Naive B cell (primary cell): ENCODE measurements around the gene NHSL2. TPM values are rescaled to one million over a fixed set of nuclear protein-coding genes. Genes with fewer than 3 reads are reported as not detected.
A peak's percentile ranks its signal among the peaks of the same experiment; 100 is the strongest.
"Not testable (repeated sequence)": the region's sequence is repeated elsewhere in the genome, so short reads cannot be mapped to it uniquely, and the experiment has no call there.

Source experiments
- ATAC-seq, 2 donors: fragments of 150-1000 bp; cut with Tn5 transposase; 2 replicates each; pipeline ENCODE4 v1.10.0; 2021; ENCODE audit warnings: low read depth in 2 of 2, mild to moderate bottlenecking in 2 of 2, moderate library complexity in 2 of 2
- DNase-seq: peaks from one replicate; pipeline ENCODE4 v3.0.0; 2022
- H3K27ac Mint-ChIP-seq, 6 donors: one replicate each; pipeline ENCODE4 v1.8.0; 2020 to 2022; ENCODE audit warnings: mild to moderate bottlenecking in 6 of 6, mixed read lengths in 6 of 6, moderate library complexity in 5 of 6, inconsistent platforms in 2 of 6
- H3K27me3 Mint-ChIP-seq, 3 donors: one replicate each; pipeline ENCODE4 v1.8.0; 2021 to 2022; ENCODE audit warnings: mixed read lengths in 3 of 3, mild to moderate bottlenecking in 1 of 3
- H3K36me3 Mint-ChIP-seq, 2 donors: one replicate each; pipeline ENCODE4 v1.8.0; 2020 to 2022; ENCODE audit warnings: mixed read lengths in 2 of 2, inconsistent platforms in 1 of 2, mild to moderate bottlenecking in 1 of 2
- H3K4me1 Mint-ChIP-seq, 3 donors: one replicate each; pipeline ENCODE4 v1.8.0; 2020 to 2022; ENCODE audit warnings: mixed read lengths in 3 of 3, inconsistent platforms in 1 of 3, mild to moderate bottlenecking in 1 of 3, moderate library complexity in 1 of 3
- H3K4me3 Mint-ChIP-seq, 8 donors: one replicate each; pipeline ENCODE4 v1.8.0; 2020 to 2022; ENCODE audit warnings: mild to moderate bottlenecking in 8 of 8, mixed read lengths in 8 of 8, moderate library complexity in 8 of 8, inconsistent platforms in 2 of 8
- H3K9me3 Mint-ChIP-seq, 7 donors: one replicate each; pipeline ENCODE4 v1.8.0; 2020 to 2022; ENCODE audit warnings: mixed read lengths in 7 of 7, mild to moderate bottlenecking in 5 of 7, inconsistent platforms in 2 of 7, moderate library complexity in 1 of 7
- polyA plus RNA-seq, 6 donors: library from polyadenylated mRNA; unstranded; fragments of 300-500 nt; fragmentation: Illumina TruSeq; gene quantifications; one replicate each; pipeline ENCODE4 v1.2.3, GENCODE V29; 2021; ENCODE audit warnings: low read depth in 6 of 6

NHSL2 gene
- polyA plus RNA-seq, 6 donors from 2014 or later, result 0.25 to 0.48 (median 0.30) TPM; not detected in 2

DNA sequence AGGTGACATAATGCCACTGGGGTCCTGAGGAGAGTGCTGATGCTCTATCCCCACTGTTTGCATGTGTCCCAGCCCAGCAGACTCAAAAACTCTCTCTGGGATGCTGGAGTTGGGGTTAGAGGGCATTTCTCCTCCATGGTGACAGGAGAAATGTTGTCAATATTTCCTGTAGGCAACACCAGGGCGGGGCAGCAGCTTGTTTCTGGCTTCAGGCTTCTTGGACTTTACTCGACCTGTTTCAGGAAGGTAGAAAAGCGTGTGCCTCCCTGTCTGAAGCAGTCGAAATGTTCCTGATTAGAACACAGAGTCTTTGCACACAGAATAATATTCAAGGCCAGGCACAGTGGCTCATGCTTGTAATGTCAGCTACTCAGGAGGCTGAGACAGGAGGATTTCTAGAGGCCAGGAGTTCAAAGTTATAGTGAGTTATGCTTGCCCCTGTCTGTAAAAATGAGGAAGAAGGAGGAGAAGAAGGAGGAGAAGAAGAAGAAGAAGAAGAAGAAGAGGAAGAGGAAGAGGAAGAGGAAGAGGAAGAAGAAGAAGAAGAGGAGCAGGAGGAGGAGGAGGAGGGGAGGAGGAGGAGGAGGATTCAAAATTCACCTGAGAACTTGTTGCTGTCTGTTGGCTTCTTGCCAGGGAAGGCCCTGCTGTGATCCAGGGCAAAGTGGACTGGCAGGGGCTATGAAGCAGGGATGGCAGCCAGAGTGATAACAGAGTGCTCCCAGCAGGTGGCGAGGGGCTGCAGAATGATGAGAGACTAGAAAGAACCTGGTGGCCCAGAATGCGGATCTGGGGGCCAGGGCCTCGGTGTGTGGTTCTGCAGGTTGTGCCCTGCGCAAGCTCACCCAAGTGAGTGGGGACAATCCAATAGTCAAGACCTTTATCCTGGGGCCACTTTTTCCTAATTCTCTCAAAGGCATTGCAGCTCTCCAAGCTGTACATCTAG lies 138.1 kb downstream of the NHSL2 start:
- no peak for ATAC-seq
- peaks cover 0 to 4% (median 3%) of the 10 kb centered on the region in 3 donors for H3K4me1 Mint-ChIP-seq
- no peaks in the 10 kb centered on the region for H3K36me3 Mint-ChIP-seq
- no peak for DNase-seq
- peaks cover 7 to 32% (median 10%) of the 10 kb centered on the region in 3 donors for H3K27me3 Mint-ChIP-seq
- peaks cover 0 to 10% (median 2%) of the 10 kb centered on the region in 7 donors for H3K9me3 Mint-ChIP-seq
- peak overlapping the region in 2 of 6 donors; percentile 60 to 92 for H3K27ac Mint-ChIP-seq
- no peak overlapping the region for H3K4me3 Mint-ChIP-seq

DNA sequence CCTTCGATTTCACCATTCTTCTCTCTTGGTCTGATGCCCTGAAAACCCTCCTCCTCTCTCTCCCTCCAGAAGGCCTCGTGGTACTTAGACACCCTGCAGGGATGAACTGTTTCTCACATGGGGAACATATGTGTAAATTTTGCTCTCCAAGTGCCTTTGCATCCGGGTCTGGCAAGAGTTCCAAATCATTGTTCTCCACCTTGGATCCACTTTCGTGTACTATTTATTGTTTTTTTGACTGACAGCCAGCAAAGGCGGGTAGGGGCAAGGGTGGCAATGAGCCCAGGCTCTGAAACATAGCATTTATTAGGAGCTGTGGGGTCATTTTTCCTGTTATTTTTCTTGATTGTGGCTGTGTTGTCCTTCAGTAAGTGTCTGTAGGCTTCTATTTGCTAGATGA lies 139.4 kb downstream of the NHSL2 start:
- ATAC-seq, result no peak
- Mint-ChIP-seq H3K36me3 (no peaks in the 10 kb centered on the region), H3K4me1 (peaks cover 0 to 4% (median 3%) of the 10 kb centered on the region in 3 donors), H3K4me3 (peak overlapping the region in 1 of 8 donors; percentile 40), H3K27ac (peak overlapping the region in 1 of 6 donors; percentile 81), H3K9me3 (peaks cover 0 to 10% (median 2%) of the 10 kb centered on the region in 7 donors), H3K27me3 (peaks cover 7 to 39% (median 15%) of the 10 kb centered on the region in 3 donors)
- DNase-seq, result no peak

DNA sequence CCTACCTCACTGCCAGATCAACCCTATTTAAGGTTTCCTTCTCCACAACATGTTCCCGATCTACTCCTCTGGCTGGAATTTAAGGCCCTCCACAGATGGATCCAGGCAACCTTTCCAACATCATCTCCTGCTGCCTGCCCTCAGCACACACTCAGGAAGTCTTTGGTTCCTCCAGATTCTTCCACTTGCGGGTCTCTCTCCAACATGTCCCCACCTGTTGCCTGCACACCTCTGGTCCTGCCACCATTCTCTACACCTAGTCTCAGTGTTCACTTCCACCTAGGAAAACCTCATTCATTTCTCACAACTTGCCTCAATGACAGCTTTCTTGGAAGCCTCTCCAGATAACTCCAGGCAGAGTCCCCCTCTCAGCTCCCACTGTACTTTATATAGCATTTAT lies 140.9 kb downstream of the NHSL2 start:
- ATAC-seq (no peak), DNase-seq (no peak)
- peaks cover 0 to 10% (median 2%) of the 10 kb centered on the region in 7 donors for H3K9me3 Mint-ChIP-seq
- H3K4me3 Mint-ChIP-seq, result no peak overlapping the region
- H3K27me3 Mint-ChIP-seq, result peaks cover 7 to 37% (median 15%) of the 10 kb centered on the region in 3 donors
- H3K36me3 Mint-ChIP-seq, result no peaks in the 10 kb centered on the region
- no peak overlapping the region for H3K27ac Mint-ChIP-seq
- peaks cover 0 to 4% (median 3%) of the 10 kb centered on the region in 3 donors for H3K4me1 Mint-ChIP-seq

DNA sequence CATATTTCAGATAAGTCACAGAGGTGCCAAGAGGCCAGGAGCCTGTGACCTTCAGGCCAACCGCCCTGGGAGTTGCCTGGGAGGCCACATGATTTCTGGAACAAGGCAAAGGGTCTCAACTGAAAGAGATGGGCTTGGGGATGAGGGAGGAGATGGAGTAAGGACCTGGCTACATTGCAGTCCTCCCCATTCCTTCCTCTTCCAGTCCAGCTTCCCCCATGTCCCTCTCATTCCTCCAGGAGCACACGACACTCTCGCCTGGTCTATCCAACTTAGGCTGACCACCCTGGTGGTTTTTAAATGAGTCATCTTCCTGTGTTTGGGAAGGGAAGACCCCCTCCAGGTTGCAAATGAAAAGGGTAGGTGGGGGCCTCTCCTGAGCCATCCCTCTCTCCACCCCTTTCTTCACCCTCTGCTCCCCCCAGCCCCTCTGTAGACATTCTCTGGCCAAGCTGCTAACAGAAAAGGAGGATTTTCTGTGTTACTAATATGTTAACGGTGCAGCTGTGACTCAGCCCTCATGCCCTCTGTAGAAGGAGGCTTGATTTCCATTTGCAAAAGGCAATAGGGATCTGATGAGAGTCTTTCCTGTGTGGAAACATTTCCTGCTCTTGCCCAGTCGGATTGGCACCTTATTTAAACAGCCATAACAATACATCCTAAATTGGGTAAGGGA lies 141.9 kb downstream of the NHSL2 start:
- no peak for DNase-seq
- Mint-ChIP-seq H3K4me3 (no peak overlapping the region), H3K27me3 (peaks cover 10 to 46% (median 15%) of the 10 kb centered on the region in 3 donors), H3K9me3 (peaks cover 0 to 10% (median 2%) of the 10 kb centered on the region in 7 donors), H3K27ac (no peak overlapping the region), H3K36me3 (no peaks in the 10 kb centered on the region), H3K4me1 (peaks cover 0 to 4% (median 3%) of the 10 kb centered on the region in 3 donors)
- no peak for ATAC-seq

DNA sequence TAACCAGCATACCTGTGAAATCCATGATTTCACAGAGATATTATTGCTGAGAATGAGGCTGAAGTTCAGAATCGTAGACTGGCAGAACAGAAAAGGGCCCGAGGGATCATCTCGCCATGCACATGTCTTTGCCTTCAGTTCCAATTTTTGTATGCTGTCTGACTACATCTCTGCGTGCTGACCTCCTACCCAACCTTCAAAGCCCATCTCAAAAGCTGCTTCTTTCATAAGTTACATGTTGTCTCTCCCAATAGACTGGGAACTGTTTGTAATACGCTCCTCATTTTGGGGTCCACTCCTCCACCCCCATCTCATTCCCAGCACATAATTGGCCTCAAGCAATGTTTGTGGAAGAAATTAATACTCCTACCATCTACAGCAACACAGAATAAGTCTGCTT lies 142.9 kb downstream of the NHSL2 start:
- H3K27me3 Mint-ChIP-seq, result peaks cover 11 to 48% (median 15%) of the 10 kb centered on the region in 3 donors
- no peak for ATAC-seq
- peaks cover 0 to 4% (median 3%) of the 10 kb centered on the region in 3 donors for H3K4me1 Mint-ChIP-seq
- H3K9me3 Mint-ChIP-seq, result peaks cover 0 to 10% (median 2%) of the 10 kb centered on the region in 7 donors
- no peaks in the 10 kb centered on the region for H3K36me3 Mint-ChIP-seq
- H3K4me3 Mint-ChIP-seq, result no peak overlapping the region
- DNase-seq, result no peak
- H3K27ac Mint-ChIP-seq, result peak overlapping the region in 1 of 6 donors; percentile 58

DNA sequence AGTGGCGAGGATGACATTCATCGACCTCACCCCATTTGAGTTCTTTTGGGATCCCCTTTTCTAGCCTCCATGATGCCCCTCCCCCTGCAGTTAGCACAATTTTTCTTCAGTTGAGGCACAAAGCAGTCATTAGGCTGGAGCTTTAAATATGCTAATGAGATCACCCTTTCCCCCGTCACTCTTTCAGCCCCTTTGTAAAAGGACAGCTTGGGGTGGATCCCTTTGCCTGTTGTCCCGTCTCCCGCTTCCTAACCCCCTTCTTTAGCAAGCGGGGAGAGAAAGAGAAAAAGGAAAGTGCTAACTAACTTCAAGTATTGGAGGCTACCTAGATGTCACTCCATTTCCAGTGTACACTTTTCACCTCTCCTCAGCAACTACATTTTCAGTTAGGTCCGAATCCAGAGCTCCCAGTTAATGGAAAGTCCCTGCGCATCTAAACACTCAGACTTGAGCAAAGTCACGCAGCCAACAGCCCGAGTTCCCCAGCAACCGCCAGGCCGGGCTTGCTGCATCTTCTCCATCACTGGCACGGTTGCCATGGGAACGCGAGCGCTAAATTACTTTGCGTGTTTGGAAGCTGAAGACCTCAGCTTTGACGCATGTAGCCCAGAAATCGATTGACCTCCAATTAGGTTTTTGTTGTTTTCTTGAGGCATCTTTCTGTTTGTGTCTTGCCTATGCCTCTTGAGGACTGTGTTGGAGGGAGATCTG lies 144.3 kb downstream of the NHSL2 start:
- ATAC-seq (no peak), DNase-seq (no peak)
- Mint-ChIP-seq H3K4me1 (no peaks in the 10 kb centered on the region), H3K36me3 (no peaks in the 10 kb centered on the region), H3K27ac (peak overlapping the region in 1 of 6 donors; percentile 64), H3K27me3 (peaks cover 15 to 62% (median 18%) of the 10 kb centered on the region in 3 donors), H3K4me3 (no peak overlapping the region), H3K9me3 (peaks cover 0 to 7% (median 2%) of the 10 kb centered on the region in 7 donors)

DNA sequence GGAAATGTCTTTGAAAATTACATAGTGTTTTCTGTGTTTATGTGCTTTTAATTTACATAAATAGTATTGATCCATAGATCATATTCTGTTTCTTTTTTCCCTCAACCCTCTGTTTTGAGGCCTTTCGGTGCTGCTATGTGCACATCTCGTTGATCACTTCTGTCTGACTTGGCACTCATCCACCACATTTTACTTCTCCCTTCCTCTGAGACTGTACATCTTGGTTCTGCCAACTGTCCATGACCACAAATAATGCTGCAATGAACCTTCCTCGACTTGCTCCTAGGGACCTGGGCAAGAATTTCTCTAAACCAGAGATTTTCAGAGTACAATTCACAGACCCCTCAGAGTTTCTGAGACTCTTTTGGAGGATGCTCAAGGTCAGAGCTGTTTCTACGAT lies 146.7 kb downstream of the NHSL2 start:
- H3K4me1 Mint-ChIP-seq, result no peaks in the 10 kb centered on the region
- ATAC-seq, result no peak
- DNase-seq, result no peak
- H3K27me3 Mint-ChIP-seq, result peaks cover 16 to 63% (median 18%) of the 10 kb centered on the region in 3 donors
- no peaks in the 10 kb centered on the region for H3K36me3 Mint-ChIP-seq
- H3K4me3 Mint-ChIP-seq, result no peak overlapping the region
- H3K27ac Mint-ChIP-seq, result peak overlapping the region in 2 of 6 donors; percentile 36 to 66
- no peaks in the 10 kb centered on the region for H3K9me3 Mint-ChIP-seq

DNA sequence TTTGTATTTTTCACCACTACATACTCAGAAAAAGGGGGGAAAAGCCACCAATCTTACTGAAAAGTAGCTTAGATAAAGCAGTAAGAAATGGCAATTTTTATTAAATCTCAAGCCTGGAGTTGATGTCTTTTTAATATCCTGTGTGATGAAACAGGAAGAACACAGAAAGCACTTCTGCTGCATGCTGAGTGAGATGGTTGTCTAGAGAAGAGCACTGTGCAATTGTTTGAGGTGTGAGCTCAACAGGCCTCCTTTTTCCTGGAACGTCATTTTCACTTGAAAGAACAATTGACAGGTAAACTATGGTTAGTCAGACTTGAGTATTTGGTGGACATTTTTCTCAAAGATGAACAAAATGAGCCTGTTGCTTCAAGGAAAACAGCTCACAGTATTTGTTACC lies 147.2 kb downstream of the NHSL2 start:
- no peak overlapping the region for H3K4me3 Mint-ChIP-seq
- no peak for DNase-seq
- H3K36me3 Mint-ChIP-seq, result no peaks in the 10 kb centered on the region
- H3K9me3 Mint-ChIP-seq, result no peaks in the 10 kb centered on the region
- no peaks in the 10 kb centered on the region for H3K4me1 Mint-ChIP-seq
- peaks cover 16 to 62% (median 18%) of the 10 kb centered on the region in 3 donors for H3K27me3 Mint-ChIP-seq
- no peak for ATAC-seq
- no peak overlapping the region for H3K27ac Mint-ChIP-seq

DNA sequence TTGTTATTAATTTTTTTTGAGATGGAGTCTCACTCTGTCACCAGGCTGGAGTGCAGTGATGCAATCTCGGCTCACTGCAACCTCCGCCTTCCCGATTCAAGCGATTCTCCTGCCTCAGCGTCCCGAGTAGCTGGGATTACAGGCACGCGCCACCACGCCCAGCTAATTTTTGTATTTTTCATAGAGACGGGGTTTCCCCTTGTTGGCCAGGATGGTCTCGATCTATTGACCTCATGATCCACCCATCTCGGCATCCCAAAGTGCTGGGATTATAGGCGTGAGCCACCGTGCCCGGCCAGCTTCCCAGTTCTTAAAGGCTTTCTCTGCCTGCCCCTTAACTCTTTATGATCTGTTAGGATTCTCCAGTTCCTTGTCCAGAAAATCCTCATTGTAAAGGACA lies 147.7 kb downstream of the NHSL2 start:
- not testable (repeated sequence) for H3K4me1 Mint-ChIP-seq, H3K36me3 Mint-ChIP-seq, H3K9me3 Mint-ChIP-seq, ATAC-seq, H3K27ac Mint-ChIP-seq, DNase-seq
- H3K27me3 Mint-ChIP-seq, result peaks cover 14 to 57% (median 16%) of the 10 kb centered on the region in 3 donors
- peak overlapping the region in 1 of 8 donors; percentile 44 for H3K4me3 Mint-ChIP-seq

DNA sequence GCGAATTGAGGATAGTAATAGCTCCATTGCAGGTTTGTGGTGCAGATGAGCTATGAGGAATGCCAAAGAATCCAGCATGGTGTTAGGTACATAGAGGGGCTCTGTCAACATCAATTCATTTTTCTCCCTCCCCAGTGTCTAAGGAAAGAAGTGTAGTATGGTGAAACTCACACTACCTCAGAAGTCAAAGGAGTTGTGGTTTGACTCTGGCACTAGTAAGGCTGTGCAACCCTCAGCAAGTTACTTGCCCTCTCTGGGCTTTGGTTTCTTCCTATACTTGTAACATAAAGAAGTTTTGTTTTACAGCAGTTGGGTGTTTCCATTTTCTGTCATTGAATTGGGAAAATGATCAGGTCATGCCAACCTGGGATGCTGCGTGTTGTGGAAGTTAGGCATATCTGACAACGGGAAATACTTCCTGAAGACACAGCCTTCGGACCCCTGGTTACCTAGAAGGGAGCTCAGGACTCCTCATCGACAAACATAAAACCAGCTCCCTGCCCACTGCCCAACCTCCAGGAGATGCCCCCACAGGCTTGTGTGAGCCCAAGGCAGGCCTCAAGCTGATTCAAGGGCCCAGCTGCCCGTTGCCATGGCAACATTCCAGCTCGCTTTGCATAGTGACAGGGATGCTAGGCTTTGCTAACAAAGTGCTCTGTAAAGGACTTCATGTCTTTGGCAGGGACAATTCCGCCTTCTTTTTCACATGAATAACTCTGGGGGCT lies 149.7 kb downstream of the NHSL2 start:
- Mint-ChIP-seq H3K36me3 (no peaks in the 10 kb centered on the region), H3K4me1 (no peaks in the 10 kb centered on the region), H3K27ac (no peak overlapping the region), H3K27me3 (peaks cover 11 to 46% (median 15%) of the 10 kb centered on the region in 3 donors), H3K9me3 (no peaks in the 10 kb centered on the region), H3K4me3 (no peak overlapping the region)
- ATAC-seq, result no peak
- no peak for DNase-seq

DNA sequence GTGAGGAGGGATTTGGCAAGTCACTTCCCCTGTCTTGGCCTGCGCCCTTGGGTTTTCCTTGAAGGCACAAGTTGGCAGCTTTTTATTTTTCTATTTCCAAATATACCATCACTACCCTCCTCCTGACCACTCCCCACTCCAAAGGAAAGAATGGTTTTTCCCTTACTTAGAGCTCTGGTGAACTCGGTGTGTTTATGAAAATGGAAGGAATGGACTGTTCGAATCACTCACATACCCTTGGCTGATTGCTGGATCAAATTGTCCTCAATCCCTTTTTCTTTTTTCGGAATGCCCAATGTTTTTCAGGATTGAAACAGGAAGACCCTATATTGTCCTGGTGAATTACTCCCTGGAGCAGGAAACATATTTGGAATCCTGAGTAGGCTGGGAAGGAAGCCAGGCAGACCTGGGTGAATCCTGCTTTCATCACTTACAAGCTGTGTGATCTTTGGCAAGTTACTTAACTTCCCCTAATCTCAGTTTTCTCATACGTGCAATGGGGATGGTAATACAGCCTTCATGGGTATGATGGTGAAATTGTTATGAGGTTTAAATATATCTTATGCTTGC lies 150.4 kb downstream of the NHSL2 start:
- no peaks in the 10 kb centered on the region for H3K9me3 Mint-ChIP-seq
- peaks cover 16 to 51% (median 22%) of the 10 kb centered on the region in 3 donors for H3K27me3 Mint-ChIP-seq
- no peak for ATAC-seq
- no peaks in the 10 kb centered on the region for H3K36me3 Mint-ChIP-seq
- DNase-seq, result no peak
- no peak overlapping the region for H3K4me3 Mint-ChIP-seq
- no peaks in the 10 kb centered on the region for H3K4me1 Mint-ChIP-seq
- H3K27ac Mint-ChIP-seq, result no peak overlapping the region

DNA sequence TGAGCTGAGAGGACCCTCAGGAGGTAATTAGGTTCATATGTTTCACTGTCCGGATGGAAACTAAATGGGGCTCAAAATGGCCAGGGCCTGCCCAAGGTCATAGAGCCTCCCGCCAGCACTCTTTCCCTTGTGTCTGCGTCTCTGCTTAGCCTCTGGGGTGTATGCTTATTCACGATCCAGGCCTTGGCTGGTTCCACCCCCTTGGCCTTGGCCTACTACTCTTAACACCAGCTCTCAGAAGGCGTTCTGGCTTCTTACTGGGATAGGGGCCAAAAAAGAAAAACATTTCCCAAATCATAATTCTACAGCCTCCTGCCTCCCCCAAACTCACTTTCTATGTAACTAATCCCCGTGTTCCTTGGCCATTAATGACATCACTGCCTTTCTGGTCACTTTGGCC lies 152.3 kb downstream of the NHSL2 start:
- ATAC-seq (no peak), DNase-seq (no peak)
- peak overlapping the region in 1 of 6 donors; percentile 51 for H3K27ac Mint-ChIP-seq
- no peaks in the 10 kb centered on the region for H3K9me3 Mint-ChIP-seq
- H3K27me3 Mint-ChIP-seq, result peaks cover 20 to 55% (median 36%) of the 10 kb centered on the region in 3 donors
- H3K4me3 Mint-ChIP-seq, result no peak overlapping the region
- H3K36me3 Mint-ChIP-seq, result no peaks in the 10 kb centered on the region
- no peaks in the 10 kb centered on the region for H3K4me1 Mint-ChIP-seq
